Glomerular visceral epithelial cell (primary cell): ENCODE data around the gene ITGA8.
A peak's percentile ranks its signal among the peaks of the same experiment; 100 is the strongest.

ENCODE experiments used
- DNase-seq: peaks from one replicate; pipeline ENCODE4 v3.0.0-alpha.2; 2016; ENCODE audit errors: extremely low spot score

ITGA8 gene

DNA sequence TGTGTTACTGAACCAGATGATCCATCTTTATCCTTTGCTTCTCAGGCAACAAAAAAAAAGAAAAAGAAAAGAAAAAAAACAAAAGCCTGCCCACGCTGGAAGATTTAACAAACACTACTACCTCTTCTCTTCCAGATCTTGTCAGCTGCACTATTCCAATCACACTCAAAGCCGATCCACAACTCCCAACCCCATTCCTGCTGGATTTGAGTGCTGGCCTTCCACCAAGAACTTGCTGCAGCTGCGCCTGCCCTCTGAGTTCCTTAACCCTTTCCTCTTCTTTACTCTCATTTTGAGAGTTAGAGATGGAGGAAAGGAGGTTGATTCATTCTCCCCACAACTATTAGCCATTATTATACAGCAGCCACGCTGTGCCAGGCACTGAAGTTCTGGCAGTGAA is 16.0 kb upstream of the ITGA8 start:
- DNase-seq, result no peak

DNA sequence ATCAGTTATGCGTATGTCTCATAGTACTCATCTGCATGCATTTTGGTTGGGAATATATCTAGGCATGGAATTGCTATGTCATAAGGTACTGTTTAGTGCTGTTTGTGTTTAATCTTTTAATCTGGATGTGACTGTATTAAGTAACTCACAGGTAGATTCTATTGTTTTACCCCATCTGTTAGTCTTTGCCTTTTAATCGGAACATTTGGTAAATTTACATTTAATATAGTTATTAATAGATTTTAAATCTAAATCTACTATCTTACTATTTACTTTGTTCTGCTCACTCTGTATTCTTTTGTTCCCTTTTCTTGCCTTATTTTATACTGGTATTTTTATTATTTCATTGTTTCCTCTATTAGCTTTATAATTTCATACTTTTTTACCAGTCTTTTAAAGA is 10.6 kb upstream of the ITGA8 start:
- no peak for DNase-seq

DNA sequence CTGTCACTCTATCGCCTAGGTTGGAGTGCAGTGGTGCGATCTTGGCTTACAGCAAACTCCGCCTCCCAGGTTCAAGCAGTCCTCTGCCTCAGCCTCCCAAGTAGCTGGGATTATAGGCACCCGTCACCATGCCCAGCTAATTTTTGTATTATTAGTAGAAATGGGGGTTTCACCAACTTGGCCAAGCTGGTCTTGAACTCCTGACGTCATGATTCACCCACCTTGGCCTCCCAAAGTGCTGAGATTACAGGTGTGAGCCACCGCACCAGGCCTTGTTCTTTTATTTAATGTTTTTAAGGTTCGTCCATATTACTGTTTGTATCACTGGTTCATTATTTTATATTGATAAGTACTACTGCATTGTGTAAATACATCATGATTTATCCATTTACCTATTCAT is 10.2 kb upstream of the ITGA8 start:
- DNase-seq, result no peak

- DNase-seq, result no peak
Observed at GRCh38 chr10:15726042-15726441, 6.3 kb upstream of the ITGA8 start.

GRCh38 chr10:15725603-15726002 is 5.9 kb upstream of the ITGA8 start:
- peak; percentile 36 for DNase-seq

DNA sequence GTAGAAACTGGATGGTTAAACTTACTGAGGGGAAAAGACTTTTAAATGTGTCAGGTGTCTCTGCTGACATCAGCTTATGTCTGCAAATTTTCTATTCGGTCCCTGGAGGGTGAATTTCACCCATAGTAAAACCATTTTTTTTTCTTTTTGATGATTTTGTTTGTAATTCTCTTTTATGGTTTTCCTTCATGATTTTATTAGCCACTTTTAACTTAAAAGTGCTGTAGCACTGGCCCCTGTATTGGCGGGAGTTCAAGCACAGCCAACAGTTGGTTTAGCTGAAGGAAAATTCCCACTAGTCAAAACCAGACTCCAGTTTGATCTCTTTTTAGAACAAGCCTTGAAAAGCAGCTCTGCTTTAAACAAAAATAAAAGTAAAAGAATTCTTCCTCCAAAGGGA is 5.0 kb upstream of the ITGA8 start:
- DNase-seq, result no peak

DNA sequence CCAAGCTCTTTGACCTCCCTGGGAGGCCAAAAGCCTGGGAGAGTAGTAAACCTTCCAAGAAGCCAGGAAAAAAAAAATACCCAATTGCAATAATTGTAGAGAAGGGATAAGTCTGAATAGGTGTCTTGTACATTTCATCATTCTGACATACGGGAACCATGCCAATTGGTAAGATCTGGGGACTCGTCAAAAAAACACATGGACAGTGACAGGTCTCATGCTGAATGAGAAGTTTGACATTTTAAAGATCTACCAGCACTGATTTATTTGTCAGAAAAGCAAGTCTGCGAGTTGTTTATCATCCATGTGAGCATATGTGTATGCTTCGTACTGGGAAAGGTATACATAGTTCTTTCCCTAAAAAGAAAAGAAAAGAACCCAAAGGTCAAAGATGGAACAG is 4.1 kb upstream of the ITGA8 start:
- no peak for DNase-seq

DNA sequence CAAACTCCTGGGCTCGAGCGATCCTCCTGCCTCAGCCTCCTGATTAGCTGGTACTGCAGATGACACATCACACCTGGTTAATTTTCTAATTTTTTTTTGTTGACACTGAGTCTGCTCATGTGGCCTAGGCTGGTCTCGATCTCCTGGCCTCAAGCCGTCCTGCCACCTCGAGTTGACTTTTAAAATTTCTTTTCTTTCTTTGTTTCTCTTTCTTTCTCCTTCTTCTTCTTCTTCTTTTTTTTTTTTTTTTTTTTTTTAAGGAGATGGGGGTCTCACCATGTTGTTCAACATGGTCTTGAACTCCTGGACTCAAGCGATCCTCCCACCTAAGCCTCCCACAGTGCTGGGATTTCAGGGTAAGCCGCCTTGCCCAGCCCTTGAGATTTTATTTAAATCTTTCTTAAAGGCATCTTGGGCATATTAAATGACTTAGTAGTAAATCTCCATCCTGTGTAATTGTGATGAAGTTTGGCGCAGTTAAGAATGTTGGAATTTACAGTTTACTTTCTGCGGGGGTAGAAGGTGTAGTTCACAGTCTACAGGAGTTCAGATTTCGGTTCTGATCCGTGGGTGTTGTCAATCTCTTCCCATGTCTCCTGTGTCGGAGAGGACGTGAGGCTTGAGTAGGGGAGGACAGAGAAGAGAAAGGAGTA is 1.0 kb upstream of the ITGA8 start:
- no peak for DNase-seq

DNA sequence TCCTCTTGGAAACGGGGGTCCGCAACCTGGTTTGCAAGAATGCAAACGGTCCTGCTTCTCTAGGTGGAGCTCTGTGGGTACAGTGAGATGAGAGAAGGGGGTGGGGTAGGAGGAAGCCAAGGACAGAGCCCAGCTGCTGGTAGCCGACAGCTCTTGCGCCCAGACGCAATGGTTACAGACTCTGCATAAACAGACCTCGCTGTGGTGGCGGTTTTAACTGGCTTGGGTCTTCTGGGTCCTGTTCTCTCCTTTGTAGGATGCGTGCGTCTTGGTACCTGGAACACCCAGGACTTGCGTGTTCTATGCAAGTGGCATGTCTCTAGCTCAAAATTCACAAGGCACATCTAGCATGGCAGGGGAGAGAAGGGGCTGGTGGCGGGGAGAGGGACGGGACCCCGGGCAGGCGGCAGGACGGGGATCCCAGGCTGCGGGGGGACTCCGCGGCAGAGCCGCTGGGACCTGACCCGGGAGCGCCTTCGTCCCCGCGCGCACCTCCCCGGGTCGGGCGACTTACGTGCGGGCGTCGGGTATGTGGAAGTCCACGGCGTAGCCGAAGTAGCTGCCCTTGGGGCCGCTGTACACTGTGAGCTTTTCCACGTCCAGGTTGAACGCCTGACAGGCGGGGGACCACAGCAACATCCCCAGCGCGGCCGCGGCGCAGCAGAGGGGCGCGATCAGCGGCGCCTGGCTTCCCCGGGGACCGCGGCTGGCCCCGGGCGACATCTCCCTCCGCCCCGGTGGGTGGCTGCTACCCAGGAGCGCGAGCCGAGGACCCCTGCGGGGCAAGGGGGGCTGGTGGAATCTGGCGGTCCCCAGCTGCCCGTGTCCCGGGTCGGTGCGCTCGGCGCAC is 448 bp downstream of the ITGA8 start:
- DNase-seq, result no peak

DNA sequence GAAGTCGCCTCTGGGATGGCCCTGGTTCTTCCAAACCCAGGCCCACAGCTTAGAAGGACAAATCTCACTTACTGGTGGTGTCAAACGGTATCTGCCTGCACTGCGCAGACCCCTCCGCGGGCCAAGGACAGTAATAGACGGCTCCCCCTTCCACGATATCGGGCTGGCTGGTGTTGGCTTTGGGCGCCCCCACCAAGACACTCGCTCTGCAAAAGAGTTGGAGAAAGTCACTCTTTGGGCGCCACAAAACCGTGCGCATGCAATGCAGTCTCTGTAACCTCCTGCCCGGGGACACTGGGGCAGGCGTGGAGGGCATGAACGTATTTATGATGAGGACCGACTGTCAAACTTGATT is 1.1 kb downstream of the ITGA8 start:
- DNase-seq, result no peak

DNA sequence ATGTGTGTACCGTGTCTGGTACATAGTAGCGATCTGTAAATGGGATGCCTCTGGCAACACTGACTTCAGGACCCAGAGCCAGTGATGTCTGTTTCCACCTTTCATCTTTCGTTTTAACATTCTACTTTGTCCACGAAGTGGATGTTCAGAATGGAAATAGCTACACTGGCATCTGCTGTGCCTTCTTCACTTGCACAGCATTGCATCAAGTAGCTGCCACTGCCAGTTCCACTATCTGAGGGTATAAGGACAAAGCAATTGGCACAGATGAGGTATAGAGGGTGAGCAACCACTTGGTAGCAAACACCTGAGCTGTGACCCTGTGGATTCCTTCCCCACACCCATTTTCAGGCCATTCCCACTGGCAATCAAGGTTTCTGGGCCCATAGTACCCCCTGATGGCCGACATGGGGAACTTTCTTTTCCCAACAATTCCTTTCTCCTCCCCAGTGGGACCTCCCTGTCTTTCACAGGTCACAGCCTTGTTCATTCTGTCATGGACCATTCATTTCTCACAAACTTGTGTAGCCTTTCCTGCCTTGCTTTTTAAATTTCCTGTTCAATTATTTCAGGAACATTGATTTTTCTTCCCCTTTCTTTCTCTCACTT is 4.0 kb downstream of the ITGA8 start:
- no peak for DNase-seq

- DNase-seq, result no peak
Observed at GRCh38 chr10:15714847-15715246, 4.9 kb downstream of the ITGA8 start.

- no peak for DNase-seq
Observed at GRCh38 chr10:15712883-15713282, 6.8 kb downstream of the ITGA8 start.

- no peak for DNase-seq
Observed at GRCh38 chr10:15710455-15710854, 9.3 kb downstream of the ITGA8 start.

DNA sequence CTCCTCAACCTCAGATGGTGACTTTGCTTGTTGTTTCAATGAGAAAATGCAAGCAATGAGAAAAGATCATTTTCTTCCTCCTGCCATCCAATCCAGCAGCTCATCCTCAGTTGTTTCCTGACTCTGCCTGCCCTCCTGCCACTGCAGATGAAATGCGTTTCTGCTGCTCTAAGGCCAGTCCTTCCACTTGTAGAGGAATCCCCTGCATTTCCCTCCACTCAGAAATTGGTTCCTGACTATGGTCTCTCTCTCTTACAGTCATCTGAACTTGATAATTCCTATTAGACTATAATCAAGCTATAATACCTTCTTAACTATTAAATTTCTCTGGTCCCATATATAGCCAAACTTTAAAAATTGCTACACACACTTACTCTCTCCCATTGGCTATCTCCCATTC is 14.4 kb downstream of the ITGA8 start:
- no peak for DNase-seq

DNA sequence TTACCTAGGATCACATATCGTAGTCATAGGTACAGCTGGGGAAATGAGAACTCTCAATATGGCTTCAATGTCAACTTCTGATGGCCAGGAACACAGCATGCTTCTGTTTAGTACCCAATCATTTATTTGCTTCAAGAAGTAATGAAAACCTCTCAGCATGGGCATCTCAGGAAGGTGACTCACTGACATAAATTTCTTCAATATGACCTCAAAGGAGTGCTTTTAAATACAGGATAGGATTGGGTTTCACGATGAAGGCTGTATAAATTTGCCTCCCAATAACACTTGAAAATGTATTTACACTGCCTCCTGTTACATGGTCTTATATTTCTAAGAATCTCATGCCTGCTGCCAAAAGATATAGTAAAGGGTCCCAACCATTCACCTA is 15.1 kb downstream of the ITGA8 start:
- no peak for DNase-seq

GRCh38 chr10:15703944-15704580 is 15.7 kb downstream of the ITGA8 start:
- no peak for DNase-seq

- no peak for DNase-seq
Observed at GRCh38 chr10:15703151-15703880, 16.4 kb downstream of the ITGA8 start.

DNA sequence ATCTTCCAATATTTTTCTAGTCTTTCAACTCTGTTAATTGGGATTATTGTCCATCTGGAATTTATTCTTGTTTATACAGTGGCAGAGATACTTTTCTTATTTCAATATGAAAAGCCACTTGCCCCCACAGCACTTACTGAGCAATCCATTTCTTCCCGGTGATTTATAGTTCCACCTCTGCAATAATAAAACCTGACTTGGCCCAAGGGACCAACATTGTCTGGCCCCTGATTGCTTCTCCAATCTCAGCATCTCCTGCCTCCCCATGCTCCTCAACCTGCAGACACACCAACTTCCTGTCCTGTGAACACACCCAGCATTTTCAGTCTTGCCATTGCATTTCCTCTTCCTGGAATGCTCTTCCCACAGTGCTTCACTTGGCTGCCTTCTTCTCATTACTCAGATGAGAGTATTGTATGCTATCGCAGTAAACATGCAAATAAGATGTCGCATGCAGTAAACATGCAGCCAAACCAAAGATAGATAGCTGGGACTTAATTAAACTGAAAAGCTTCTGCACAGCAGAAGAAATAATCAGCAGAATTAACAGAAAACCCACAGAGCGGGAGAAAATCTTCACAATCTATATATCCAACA is 19.5 kb downstream of the ITGA8 start:
- DNase-seq, result no peak

DNA sequence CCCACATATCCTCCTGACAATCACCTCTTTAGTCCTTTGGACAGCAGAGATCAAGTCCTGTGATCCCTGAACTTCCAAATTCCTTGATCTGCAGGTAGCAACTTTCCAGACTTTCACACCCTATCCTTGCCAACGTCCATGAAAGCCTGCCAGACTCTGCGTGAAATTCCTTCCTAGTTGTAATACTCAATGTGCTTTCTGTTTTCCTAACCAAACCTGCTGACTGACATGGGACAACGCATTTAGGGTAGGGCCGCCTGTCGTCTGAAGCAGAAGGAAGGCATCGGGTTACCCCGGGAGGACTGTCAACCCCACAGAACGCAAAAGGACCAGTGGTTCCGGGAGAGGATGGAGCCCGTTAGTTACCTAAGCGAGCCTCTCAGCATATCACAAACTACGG is 23.9 kb downstream of the ITGA8 start:
- DNase-seq, result no peak

DNA sequence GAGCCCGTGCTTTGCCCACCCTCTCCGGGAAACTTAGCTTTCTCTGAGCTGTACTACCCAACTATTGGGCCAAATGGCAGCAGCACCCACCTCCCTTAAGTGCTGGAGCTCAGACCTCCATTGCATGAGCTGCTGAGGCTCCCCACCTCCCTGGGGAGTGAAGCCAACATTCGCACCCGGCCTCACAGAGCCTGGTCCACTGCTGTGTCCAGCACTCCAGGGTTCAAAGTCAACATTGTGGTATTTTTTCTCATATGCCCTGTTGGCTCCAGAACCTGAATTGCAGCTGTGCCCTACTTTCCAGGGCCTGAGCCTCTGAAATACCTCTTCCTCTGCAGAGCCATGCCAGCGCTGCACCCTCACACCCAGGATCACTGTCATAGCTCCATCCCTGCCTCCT is 29.7 kb downstream of the ITGA8 start:
- no peak for DNase-seq

DNA sequence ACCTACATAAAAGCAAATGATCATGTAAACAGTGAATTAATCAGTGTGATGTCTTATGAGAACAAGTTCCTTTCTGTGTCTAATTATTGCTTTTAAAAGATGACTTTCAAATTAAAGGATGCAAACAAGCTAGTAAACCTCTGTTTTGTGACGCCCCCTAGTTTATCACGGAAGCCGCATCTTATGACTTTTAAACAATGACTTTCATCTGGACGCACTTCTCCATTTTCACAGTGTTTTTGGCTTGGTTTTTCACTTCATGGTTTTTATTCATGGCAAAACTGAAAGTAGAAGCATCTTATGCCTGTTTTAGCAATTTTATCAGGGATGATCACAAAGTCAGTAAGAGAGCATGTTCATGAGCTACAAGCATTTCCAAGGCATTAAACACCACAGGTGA is 35.0 kb downstream of the ITGA8 start:
- no peak for DNase-seq
